DOHH2 (cell line): Measurements from ENCODE around the gene PNPLA2.

Experiments
- H3F3A ChIP-seq: fragments of 200-600 bp; sonication (generic), shearing (Covaris generic); 2 replicates; pipeline ENCODE4 v1.6.0; 2016; ENCODE audit warnings: antibody characterized with exemption, mild to moderate bottlenecking; ENCODE audit not compliant: control insufficient read depth, insufficient read depth
- H3K27ac ChIP-seq: fragments of 200-600 bp; sonication (generic); 2 replicates; pipeline ENCODE4 v1.5.1; 2014; ENCODE audit warnings: low read depth, mild to moderate bottlenecking, low read length, moderate library complexity
- H3K27me3 ChIP-seq: fragments of 200-600 bp; sonication (generic); 2 replicates; pipeline ENCODE4 v1.6.1; 2014; ENCODE audit warnings: mild to moderate bottlenecking, low read length, mixed read lengths; ENCODE audit not compliant: control insufficient read depth
- H3K36me3 ChIP-seq: fragments of 200-600 bp; sonication (generic); 2 replicates; pipeline ENCODE4 v1.6.1; 2014; ENCODE audit warnings: mild to moderate bottlenecking, low read length, moderate library complexity, mixed read lengths; ENCODE audit not compliant: control insufficient read depth
- H3K4me1 ChIP-seq: fragments of 200-600 bp; sonication (generic); 2 replicates; pipeline ENCODE4 v1.6.1; 2014; ENCODE audit warnings: mild to moderate bottlenecking, low read length, mixed read lengths; ENCODE audit not compliant: control insufficient read depth
- H3K4me2 ChIP-seq: fragments of 200-600 bp; sonication (generic); 2 replicates; pipeline ENCODE4 v1.6.0; 2014; ENCODE audit warnings: mild to moderate bottlenecking, low read length, moderate library complexity
- H3K4me3 ChIP-seq: fragments of 200-600 bp; sonication (generic); 2 replicates; pipeline ENCODE4 v1.5.1; 2014; ENCODE audit warnings: mild to moderate bottlenecking, low read length, mixed read lengths
- H3K79me2 ChIP-seq: fragments of 200-600 bp; sonication (generic); 2 replicates; pipeline ENCODE4 v1.6.1; 2014; ENCODE audit warnings: mild to moderate bottlenecking, low read length, mixed read lengths; ENCODE audit not compliant: control insufficient read depth
- H3K9me2 ChIP-seq: fragments of 200-600 bp; sonication (generic); replicated peaks from 2 replicates; pipeline ENCODE4 v1.6.1; 2014; ENCODE audit warnings: mild to moderate bottlenecking, low read length, mixed read lengths; ENCODE audit not compliant: control insufficient read depth
- H3K9me3 ChIP-seq: fragments of 200-600 bp; sonication (generic); 2 replicates; pipeline ENCODE4 v1.6.1; 2014; ENCODE audit warnings: antibody characterized with exemption, low read length, mixed read lengths; ENCODE audit not compliant: control insufficient read depth, insufficient read depth
- H4K20me1 ChIP-seq: fragments of 200-600 bp; sonication (generic); 2 replicates; pipeline ENCODE4 v1.6.0; 2014; ENCODE audit warnings: low read depth, mild to moderate bottlenecking, antibody characterized with exemption, low read length, moderate library complexity; ENCODE audit not compliant: control insufficient read depth, insufficient read depth
- CTCF ChIP-seq: fragments of 200-600 bp; sonication (generic); IDR thresholded peaks from one replicate; pipeline ENCODE4 v1.5.1; 2014; ENCODE audit warnings: antibody characterized with exemption, mild to moderate bottlenecking, low read depth, low read length; ENCODE audit not compliant: poor library complexity, severe bottlenecking
- EZH2phosphoT487 ChIP-seq: fragments of 200-600 bp; sonication (generic); IDR thresholded peaks from 2 replicates; pipeline ENCODE4 v1.6.1; 2017; ENCODE audit warnings: borderline replicate concordance, mild to moderate bottlenecking, antibody characterized with exemption, low read length, moderate library complexity, mixed read lengths

The PNPLA2 gene

GRCh38 chr11:813456-814096 lies 5.1 kb upstream of the PNPLA2 start:
- Histone ChIP-seq H3K27me3 (no peaks in the 10 kb centered on the region), H3K36me3 (peaks cover 60% of the 10 kb centered on the region), H4K20me1 (peaks cover 20% of the 10 kb centered on the region; the same call in 1 of the 2 replicates), H3F3A (peaks cover 58% of the 10 kb centered on the region), H3K79me2 (peaks cover 34% of the 10 kb centered on the region), H3K4me3 (no peak overlapping the region), H3K27ac (peak overlapping the region; percentile 8), H3K4me2 (no peak overlapping the region), H3K4me1 (peaks cover 30% of the 10 kb centered on the region), H3K9me2 (no peaks in the 10 kb centered on the region), H3K9me3 (no peaks in the 10 kb centered on the region)
- no peak for TF ChIP-seq EZH2phosphoT487

GRCh38 chr11:815675-816432 lies 2.9 kb upstream of the PNPLA2 start:
- H3K27me3 ChIP-seq = no peaks in the 10 kb centered on the region
- TF ChIP-seq EZH2phosphoT487 (no peak), CTCF (no peak)
- H3F3A ChIP-seq = peaks cover 50% of the 10 kb centered on the region
- no peaks in the 10 kb centered on the region for H3K9me2 ChIP-seq
- H3K27ac ChIP-seq = no peak overlapping the region
- H3K9me3 ChIP-seq = no peaks in the 10 kb centered on the region
- peaks cover 41% of the 10 kb centered on the region for H3K4me1 ChIP-seq
- peaks cover 23% of the 10 kb centered on the region for H3K79me2 ChIP-seq
- peaks cover 42% of the 10 kb centered on the region for H3K36me3 ChIP-seq
- H4K20me1 ChIP-seq = peaks cover 18% of the 10 kb centered on the region
- no peak overlapping the region for H3K4me3 ChIP-seq
- no peak overlapping the region for H3K4me2 ChIP-seq

GRCh38 chr11:816433-816779 lies 2.3 kb upstream of the PNPLA2 start:
- Histone ChIP-seq H3K4me2 (no peak overlapping the region), H3K36me3 (peaks cover 37% of the 10 kb centered on the region), H3K9me3 (no peaks in the 10 kb centered on the region), H3K27me3 (no peaks in the 10 kb centered on the region), H3F3A (peaks cover 45% of the 10 kb centered on the region), H4K20me1 (peaks cover 17% of the 10 kb centered on the region), H3K79me2 (peaks cover 23% of the 10 kb centered on the region), H3K27ac (no peak overlapping the region), H3K4me1 (peaks cover 38% of the 10 kb centered on the region), H3K4me3 (no peak overlapping the region), H3K9me2 (no peaks in the 10 kb centered on the region)
- no peak for TF ChIP-seq EZH2phosphoT487
- no peak for TF ChIP-seq CTCF
